Non-pigmented ciliary epithelial cell (primary cell): Measurements from ENCODE around the gene CFAP74.

Experiments used
- DNase-seq: peaks from one replicate; pipeline ENCODE4 v3.0.0-alpha.2; 2010; ENCODE audit warnings: low read depth

Gene CFAP74

DNA sequence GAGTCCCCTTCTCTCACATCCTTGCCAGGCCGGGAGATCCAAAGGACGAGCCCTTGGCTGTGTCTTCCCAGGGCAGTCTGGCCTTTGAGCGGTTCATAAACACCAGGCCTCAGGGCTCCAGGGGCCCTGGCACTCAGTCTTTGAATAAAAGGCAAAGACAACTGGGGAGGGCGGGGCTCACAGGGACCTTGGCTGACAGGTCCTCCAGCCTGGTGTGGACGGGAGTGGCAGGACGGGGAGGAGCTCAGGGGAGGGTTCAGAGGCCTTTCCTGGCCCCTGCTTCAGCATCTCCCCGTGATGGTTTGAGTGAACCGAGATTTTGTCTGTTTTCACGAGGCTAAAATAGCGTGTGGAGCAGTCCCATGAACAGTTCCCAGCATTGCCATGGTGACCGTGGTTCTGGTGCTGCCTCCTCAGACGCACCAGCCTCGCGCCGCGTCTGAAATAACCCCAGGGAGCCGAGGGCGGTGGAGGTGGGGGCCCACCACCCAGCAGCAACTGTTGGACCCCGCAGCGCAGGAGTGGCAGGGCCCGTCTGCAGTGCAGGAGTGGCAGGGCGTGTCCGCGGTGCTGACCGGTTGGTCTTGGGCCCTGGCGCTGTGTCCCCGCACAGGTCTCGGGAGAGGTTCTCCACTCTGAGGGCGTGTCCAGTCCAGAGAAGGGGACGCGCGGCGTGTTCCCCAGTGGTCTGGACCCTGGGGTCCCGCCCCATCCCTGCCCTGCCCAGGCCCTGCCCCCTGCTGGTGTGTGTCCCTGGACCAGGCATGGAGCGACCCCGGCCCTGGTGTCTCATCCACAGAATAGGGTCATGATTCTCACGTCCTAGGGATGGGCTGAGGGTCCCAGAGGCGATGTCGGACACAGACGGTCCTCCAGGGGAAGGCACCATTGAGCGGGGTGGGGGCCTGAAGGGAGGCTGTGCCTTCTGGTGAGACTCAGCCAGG is 39.5 kb upstream of the CFAP74 start:
- DNase-seq, result no peak

DNA sequence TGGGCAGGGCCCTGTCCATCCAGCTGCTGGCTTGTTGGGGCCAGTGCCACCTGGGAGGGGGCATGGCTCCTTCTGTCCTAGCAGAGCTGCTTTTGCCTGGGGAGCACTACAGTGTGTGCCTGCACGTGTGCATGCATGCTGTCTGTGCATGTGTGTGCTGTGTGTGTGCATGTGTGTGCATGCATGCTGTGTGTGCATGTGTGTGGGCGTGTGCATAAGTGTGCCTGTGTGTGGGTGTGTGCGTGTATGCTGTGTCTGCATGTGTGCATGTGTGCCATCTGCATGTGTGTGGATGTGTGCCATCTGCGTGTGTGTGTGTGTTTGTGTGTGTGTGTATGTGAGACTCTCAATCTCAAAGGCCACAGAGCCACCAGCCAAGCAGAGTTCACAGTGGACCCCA is 38.3 kb upstream of the CFAP74 start:
- no peak for DNase-seq

DNA sequence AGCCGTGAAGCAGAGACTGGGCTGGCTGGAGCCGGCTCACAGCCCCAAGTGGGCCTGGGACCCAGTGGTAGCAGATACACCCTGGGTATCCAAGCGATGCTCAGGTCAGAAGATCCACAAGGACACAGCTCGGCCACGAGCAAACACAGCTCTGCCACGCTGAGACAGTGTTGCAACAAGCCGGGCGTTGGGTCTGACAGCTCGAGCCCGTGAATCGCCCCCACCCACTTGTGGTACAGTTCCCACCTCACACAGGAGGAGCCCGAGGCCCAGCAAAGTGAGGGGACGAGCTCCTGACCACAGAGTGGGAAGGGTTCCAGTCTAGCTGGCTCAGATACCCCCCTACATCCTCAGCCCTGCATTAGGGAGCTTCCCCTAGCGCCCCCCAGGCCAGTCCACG is 37.7 kb upstream of the CFAP74 start:
- no peak for DNase-seq

DNA sequence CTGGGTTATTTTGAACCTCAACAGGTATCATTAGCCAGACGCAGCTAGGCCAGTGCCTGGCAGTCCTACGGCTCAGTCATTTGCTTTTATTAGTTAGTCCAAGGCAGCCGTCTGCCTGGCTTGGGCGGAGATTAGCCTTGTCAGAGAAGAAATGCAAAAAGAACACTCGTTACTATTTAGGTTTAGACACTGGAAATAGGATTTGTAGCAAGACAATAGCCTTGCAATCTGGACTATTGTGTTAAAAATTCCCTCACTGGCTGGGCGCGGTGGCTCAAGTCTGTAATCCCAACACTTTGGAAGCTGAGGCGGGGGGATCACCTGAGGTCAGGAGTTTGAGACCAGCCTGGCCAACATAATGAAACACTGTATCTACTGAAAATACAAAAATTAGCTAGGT is 35.7 kb upstream of the CFAP74 start:
- DNase-seq, result no peak

DNA sequence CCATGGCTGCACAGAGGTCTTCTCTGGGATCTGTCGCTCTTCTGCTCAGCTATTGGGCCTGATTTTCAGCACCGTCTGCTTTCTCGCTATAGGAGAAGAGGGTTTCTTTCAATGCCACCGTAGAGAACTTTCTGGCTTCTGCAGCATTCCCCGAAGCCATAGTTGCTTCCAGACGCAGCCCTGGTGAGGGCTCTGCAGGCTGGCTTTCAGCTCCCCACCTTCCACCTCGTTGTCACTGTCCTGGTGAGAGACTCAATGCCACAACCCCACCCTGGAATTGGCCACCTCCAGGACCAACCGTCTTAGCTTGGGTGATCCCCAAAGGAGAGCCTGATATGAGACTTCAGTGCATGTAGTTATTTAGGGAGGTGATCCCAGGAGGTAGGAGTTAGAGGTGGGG is 34.6 kb upstream of the CFAP74 start:
- DNase-seq, result no peak

DNA sequence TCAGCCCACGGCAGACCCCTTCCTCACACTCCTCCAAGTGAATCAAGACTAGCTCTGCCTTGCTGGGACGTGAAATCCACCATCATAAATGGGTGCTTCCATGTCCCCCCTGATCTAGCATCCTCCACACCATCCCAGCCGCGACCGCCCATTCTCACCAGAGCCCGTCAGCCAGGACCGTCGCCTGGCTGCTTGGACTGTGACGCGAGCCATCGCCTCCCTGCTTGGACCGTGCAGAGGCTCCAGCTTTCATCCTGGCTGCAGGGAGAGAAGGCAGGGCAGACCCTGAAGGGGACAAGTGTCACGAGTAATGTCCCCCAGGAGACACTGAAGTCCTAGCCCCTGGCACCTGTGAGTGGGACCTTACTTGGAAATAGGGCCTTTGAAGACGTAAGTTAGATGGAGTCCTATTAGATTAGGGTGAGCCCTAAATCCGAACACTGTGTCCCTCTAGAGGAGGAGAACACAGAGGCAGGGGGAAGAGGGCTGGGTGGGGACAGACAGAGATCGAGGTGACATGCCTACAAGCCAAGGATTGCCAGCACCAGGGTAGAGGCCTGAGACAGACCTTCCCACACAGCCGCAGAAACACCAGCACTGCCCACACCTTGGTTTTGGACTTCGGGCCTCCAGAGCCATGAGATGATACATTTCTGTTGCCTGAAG is 33.9 kb upstream of the CFAP74 start:
- no peak for DNase-seq

DNA sequence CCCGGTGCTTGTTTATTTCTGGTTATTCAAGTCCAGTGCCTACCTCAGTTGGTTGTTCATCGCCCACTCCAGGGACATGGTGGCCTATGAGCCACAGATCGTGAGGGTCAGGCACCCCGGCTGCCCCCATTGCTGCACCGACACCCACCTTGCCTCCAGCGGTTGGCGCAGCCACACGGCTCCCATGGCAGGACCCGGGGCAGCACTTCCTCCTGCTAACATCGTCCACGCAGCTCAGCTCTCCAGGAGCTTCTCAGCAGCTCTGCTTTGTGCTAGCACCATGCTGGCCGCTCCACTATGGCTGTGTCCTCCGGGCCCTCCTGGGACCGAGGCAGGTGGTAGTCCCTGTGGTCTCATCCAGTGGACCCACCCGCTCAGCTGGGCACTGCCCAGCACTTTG is 32.7 kb upstream of the CFAP74 start:
- no peak for DNase-seq

DNA sequence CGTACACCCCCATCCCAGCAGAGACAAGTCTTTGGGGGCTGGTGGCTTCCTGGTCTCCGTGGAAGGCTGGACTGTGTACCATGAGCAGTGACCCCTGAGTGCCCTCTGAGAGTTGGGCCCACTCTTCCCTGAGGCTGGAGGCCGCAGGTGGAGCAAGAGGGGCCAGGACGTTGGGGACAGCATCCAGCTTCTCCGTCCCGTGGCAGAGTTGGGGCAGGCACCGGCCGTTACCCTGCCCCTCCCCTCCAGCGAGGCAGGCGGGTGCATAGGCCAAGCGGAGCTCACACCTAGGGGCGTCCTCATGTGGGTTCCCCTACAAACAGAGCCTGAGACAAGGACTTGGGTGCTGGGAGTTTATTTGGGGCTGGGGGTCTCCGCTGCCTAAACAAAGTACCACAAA is 29.6 kb upstream of the CFAP74 start:
- DNase-seq, result no peak

DNA sequence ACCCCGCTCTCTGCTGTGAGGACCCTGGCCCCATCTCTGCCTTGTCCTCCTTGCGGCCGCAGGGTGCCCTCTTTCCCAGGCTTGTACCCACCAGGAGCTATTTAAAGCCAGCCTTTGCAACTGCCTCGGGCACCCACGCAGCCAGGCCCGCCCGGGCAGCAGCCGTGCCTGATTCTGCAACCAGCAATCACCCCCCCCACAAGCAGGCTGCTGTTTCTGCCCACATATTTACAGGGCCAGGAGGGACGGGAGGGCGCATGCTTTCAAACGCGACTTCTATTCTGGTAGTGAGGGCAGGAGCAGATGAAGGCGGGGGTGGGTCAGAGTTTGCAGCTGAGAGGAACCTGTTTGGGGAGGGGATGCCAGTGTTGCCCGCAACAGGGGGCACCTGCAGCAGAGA is 29.2 kb upstream of the CFAP74 start:
- no peak for DNase-seq

DNA sequence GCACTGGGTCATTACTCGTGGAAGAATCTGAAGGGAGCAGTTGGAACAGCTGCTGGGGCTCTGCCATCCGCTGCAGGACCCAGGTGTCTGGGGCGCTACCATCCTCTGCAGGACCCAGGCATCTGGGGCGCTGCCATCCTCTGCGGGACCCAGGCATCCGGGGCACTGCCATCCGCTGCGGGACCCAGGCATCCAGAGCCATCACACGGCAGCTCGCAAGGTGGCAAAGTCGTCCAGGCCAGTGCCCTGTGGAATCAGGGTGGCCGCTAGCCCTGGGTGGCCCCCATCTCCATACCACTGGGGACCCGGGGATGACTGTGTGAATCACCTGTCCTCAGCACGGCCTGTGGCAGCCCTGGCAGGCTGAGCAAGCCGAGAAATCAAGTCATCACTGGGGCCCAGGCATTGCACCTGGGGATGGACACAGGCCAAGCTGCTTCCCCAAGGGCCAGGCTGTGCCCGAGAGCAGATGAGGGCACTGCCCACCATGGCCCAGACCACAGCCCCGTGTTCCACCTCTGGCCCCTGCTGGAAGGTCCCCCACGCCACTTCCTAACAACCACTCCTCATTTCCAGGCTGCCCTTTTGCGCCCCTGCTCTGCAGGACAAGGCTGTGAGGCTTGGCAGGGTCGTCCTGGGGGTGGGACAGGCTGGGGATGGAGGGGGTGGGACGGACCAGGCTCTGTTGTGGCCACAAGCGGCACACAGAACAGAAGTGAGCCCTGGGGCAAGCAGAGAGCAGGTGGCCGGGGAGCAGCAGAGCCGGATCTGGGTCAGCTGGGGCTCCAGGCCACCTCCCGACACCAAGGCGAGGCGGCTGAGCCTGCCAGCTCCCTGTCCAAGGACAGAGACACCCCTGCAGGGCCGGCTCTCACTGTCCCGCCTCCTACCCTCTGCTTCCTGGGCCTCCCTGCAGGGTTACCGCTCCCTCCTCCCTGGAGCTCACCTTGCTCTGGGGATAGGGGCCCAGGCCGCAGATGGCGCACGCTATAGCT is 28.3 kb upstream of the CFAP74 start:
- DNase-seq, result no peak

DNA sequence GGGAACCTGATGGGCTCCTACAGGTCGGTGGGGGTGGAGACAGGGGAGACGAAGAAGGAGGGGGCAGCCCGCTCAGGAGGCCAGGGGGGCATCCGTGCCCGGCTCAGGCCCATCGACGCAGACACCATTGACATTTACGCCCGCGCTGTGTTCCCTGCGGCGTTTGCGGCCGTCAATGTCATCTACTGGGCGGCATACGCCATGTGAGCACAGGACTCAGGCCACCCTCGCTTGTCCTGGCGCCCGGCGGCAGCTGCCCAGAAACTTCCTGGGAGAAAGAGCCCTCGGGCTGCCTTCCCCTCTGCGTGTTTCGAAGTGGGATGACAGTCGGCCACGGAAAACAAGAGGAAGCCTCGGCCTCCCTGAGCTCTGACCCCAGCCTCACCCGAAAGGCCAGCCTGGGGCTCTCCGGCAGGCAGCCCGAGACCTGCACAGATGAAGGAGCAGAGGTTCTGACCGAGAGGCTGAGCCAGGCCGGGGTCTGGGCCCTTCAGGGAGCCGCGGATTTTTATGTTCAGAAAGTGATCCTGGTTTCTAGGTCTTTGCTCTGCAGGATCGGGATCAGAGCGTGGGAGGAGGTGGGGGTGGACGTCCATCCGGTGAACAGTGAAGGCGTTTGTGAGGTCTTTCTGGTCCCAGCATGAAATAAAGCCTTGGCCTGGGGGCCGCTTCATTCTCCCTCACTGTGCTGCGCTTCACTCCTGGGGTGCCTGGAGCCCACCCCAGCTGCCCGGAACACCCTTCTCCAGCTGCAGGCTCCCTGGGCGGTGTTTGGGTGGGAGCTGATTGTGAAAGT is 26.7 kb upstream of the CFAP74 start:
- no peak for DNase-seq

DNA sequence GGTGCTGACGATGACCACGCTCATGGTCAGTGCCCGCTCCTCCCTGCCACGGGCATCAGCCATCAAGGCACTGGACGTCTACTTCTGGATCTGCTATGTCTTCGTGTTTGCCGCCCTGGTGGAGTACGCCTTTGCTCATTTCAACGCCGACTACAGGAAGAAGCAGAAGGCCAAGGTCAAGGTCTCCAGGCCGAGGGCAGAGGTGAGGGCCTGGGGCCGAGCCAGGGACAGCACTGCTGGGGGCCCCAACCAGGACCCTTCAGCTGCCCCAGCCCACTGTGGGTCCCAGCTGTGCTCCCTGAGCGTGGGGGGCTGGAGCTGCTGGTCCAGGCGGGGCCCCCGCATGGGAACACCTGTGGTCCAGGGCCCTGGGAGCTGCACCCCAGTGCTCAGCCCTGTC is 26.0 kb upstream of the CFAP74 start:
- DNase-seq, result no peak

DNA sequence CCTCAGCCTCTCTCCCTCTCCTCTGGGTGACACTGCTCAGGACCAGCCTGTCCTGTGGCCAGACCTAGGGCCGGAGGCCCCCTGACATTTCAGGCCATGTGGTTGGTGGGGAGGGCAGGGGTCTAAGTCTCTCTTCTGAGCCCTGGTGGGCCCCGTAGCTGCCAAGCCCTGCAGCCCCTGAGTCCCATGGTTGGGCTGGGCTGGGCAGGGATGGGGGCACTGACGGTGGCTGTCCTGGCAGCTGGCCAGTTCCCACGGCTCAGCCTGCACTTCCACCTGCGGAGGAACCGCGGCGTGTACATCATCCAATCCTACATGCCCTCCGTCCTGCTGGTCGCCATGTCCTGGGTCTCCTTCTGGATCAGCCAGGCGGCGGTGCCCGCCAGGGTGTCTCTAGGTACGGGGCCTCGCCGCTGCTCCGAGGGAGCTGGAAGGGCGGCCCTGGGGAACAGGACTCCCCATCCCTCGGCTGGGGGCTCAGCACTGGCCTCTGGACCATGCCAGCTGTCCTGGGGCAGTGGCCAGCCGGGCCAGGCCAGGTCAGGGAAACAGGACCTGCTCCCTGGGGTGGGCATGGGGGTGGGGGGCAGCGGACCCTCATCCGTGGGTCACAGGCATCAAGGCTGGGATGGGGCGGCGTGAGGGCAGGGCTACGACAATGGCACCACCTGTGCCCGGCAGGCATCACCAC is 25.4 kb upstream of the CFAP74 start:
- DNase-seq, result no peak

DNA sequence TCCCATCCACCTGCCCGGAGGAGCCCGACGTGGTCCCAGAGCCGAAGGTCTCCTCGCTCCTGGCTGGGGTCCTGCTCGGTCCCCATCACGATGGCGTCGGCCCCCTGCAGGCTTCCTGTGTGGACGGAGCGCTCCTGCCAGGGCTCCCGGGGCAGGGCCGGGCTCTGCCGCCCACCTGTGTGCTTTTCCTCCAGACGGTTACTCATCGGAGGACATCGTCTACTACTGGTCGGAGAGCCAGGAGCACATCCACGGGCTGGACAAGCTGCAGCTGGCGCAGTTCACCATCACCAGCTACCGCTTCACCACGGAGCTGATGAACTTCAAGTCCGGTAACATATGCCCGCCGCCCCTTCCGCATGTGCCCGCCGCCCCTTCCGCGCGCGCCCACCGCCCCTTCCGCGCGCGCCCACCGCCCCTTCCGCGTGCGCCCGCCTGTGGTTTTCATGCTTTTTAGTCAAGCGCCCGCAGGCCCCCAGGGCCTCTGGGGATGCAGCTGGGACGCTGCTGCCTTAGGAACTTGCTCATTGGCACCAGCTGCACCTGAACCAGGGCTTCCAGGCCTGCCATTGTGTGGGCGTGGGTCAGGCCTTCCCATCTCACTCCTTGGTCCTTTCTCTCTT is 24.5 kb upstream of the CFAP74 start:
- no peak for DNase-seq

DNA sequence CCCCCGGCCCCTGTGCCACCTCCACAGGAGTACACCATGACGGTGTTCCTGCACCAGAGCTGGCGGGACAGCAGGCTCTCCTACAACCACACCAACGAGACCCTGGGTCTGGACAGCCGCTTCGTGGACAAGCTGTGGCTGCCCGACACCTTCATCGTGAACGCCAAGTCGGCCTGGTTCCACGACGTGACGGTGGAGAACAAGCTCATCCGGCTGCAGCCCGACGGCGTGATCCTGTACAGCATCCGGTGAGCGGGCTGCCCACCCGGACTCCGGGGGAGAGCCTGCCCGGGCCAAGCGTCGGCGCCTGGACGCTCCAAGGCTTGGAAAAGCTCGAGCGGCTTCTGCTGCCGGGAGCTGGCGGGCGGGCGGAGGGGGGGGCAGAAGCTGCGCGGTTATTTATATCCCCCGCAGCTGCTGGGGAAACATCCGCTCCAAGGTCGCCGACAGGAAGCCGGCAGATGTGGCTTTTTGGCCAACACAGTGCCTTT is 21.9 kb upstream of the CFAP74 start:
- DNase-seq, result no peak

DNA sequence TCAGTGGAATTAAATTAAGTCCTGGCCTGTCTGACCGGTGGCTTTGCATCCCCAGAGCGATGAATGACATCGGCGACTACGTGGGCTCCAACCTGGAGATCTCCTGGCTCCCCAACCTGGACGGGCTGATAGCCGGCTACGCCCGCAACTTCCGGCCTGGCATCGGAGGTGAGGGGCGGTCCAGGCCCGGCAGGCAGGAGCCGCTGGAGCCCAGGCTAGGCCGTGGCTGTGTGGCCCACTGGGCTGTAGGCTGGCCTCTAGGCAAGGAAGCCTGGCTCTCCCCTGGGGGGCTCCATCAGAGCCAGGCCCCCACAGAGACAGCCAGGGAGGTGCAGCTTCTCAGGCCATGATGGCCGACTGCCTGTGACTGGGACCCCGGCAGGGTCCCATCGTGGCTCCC is 21.3 kb upstream of the CFAP74 start:
- DNase-seq, result no peak

DNA sequence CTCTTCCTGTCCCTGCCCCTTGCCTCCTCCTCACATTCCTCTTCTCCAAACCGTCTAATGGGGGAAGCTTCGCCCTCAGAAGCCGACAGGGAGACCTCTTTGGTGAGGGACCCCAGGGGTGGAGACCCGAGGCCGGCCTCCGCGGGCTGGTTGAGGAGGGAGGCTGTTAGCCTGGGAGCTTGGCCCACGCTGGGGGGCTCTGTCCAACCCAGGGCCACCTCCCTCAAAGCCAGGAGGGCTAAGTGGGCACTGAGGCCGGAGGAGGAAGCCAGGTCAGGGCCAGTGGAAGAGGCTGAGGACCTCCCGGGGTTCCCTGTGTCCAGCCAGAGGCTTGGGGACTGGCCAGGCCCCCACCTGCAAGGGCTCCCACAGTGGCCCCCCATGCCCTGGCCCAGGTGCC is 20.9 kb upstream of the CFAP74 start:
- DNase-seq, result no peak

DNA sequence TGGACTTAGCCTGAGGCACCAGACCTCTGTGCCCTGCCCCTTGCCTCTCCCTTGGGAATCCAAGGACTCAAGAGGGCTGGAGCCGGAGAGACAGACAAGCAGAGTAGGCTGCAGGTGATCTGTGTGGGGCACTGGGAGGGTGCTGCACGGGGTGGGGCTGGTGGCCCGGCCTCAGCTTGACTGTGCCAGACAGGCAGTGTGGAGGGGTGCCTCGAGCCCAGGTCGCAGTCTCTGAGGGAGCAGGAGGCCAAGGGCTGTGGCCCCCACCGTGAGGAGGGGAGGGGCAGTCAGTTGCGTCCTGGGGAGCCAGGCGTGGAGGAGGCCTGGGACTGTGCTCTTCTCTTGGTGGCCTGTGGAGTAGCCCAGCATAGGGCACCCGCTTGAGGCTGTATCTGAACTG is 19.6 kb upstream of the CFAP74 start:
- no peak for DNase-seq

DNA sequence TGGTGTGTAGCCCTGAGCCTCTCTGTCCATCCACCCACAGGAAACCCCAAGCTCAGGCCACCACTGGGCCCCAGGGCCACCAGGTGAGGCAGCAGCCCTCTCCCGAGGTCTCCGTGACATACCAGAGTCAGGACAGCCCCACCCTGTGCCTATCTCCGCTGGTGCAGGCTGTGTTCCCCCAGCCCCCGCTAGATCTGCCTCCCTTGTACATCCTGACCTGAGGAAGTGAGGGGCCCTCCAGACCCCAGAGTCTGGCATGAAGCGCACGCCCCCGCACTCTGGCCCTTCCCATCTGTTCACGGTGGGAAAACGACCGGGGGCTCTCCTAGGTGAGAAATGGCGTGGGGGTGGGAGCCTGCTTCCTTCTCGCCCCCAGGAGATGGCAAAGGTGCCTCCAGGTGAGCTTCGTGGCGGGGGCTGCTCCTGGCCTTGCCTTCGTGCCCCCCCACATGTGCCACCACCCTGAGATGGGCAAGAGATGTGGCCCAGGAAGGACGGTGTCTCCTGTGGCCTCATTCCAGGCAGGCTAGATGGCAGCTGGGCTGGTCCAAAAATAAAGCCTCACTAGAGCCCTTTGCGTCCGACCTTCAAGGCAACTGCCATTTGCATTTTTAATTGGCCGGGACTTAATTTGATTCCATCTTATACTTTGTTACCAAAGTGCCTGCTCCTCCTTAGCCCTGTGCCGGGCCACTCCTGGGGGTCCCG is 18.6 kb upstream of the CFAP74 start:
- DNase-seq, result no peak

DNA sequence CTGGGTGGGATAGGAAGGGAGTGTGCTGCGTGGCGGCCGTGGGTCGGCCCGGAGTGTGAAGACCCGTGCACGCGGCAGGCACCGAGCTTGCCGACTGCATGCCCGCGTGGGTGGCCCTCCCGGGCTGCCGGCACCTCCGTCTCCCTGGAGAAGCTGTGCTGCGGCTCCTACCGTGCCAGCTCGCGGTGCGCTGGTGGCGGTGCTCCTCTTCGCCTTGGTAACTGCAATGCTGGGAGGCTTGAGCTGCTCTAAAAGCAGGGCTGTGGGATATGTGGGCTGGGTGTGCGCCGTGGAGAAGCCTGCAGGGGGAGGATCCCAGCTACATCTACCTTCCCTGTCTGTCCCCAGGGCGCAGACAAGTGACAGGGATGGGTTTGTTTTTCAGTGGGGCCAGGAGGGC is 18.0 kb upstream of the CFAP74 start:
- DNase-seq, result no peak
